ENCODE data around the gene ZNF580. TPM values are rescaled to one million over a fixed set of nuclear protein-coding genes. Genes with fewer than 3 reads are reported as not detected.

The ZNF580 gene
- total and polyA plus RNA-seq, 3 donors from 2014 or later: 21.7 to 38.0 (median 37.6) TPM

DNA sequence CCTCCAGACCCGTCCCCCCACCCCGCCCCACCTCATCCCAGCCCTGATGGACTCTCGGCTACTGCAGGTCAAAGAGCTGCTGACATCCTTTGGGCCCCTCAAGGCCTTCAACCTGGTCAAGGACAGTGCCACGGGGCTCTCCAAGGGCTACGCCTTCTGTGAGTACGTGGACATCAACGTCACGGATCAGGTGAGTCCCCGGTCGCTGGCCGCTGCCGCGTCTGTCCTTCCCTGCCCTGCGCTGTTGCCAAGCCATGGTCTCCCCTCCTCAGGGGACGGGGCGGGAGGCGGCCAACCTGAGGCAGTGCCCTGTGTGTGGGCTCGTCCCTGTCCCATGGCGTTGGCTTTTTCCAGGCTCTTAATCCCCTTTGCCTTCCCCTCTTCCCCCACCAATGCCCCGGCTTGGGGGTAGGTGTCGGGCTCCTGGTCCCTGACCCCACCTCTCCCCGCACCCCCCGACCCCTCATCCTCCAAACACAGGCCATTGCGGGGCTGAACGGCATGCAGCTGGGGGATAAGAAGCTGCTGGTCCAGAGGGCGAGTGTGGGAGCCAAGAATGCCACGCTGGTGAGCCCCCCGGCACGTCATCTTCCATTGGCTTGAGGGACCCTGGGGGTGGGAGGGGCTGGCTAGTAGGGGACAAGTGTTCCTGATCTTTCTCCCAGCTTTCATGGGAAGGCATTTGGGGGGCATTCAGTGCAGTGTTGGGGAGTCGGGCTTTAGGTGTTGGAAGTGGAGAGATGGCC, 28.0 kb downstream of the ZNF580 start:
- H3K36me3 ChIP-seq (ENCODE audit: low read depth, missing control alignments): no peaks in the 10 kb centered on the region
- DNase-seq: no peak
- TF ChIP-seq, protein P1, sequence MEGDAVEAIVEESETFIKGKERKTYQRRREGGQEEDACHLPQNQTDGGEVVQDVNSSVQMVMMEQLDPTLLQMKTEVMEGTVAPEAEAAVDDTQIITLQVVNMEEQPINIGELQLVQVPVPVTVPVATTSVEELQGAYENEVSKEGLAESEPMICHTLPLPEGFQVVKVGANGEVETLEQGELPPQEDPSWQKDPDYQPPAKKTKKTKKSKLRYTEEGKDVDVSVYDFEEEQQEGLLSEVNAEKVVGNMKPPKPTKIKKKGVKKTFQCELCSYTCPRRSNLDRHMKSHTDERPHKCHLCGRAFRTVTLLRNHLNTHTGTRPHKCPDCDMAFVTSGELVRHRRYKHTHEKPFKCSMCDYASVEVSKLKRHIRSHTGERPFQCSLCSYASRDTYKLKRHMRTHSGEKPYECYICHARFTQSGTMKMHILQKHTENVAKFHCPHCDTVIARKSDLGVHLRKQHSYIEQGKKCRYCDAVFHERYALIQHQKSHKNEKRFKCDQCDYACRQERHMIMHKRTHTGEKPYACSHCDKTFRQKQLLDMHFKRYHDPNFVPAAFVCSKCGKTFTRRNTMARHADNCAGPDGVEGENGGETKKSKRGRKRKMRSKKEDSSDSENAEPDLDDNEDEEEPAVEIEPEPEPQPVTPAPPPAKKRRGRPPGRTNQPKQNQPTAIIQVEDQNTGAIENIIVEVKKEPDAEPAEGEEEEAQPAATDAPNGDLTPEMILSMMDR (IDR thresholded peaks at IDR 0.05): no peak
- no peak for TF ChIP-seq POLR2A (IDR thresholded peaks at IDR 0.05)

DNA sequence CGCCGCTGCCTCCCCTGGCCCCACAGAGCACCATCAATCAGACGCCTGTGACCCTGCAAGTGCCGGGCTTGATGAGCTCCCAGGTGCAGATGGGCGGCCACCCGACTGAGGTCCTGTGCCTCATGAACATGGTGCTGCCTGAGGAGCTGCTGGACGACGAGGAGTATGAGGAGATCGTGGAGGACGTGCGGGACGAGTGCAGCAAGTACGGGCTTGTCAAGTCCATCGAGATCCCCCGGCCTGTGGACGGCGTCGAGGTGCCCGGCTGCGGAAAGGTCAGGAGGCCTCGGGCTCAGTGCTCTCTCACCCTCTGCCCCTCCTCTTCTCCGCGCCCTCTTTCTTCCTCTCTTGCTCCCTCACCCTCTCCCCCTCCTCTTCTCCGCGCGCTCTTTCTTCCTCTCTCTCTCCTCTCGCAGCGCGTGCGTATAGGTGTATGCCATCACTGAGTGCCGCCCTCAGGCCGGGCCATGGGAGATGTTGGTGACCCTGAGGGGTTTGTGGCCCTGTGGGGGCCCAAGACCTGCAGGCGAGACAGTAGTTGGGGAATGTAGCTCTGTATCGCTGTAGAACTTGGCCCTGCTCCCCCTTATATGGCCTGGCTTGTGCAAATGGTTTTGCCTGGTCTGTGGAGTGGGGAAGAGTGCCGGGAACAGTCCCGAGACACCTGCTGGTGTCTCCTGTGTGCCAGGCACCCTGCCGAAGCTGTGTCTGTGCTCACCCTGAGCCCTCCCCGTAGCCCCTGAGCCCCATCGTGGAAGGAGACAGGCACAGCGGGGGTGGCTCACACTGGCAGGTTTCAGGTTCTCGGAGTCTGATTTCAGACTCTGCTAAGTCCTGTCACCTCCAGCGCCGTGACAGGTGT, 28.8 kb downstream of the ZNF580 start:
- WGBS, 2 donors: 84 to 85% methylated on average over 21 to 43 of the region's 43 CpGs
- no peak for TF ChIP-seq POLR2A (IDR thresholded peaks at IDR 0.05)
- TF ChIP-seq, protein P1 (IDR thresholded peaks at IDR 0.05): no peak
- Histone ChIP-seq H3K36me3 (ENCODE audit: low read depth, missing control alignments) (no peaks in the 10 kb centered on the region), H3K9me3 (no peaks in the 10 kb centered on the region), H3K27ac (no peak overlapping the region), H3K27me3 (no peaks in the 10 kb centered on the region), H3K4me3 (no peak overlapping the region), H3K4me1 (peaks cover 34% of the 10 kb centered on the region)
- no peak for DNase-seq
- intact Hi-C loops (cut with DNase I; ENCODE audit: low total_unique reads): no loop called here

More for the DNA sequence above, 28.0 kb downstream of the ZNF580 start:
- WGBS, 2 donors: 75 to 94% methylated on average over 18 to 30 of the region's 30 CpGs
- Histone ChIP-seq H3K27me3 (no peaks in the 10 kb centered on the region), H3K9me3 (no peaks in the 10 kb centered on the region), H3K27ac (no peak overlapping the region), H3K4me3 (no peak overlapping the region), H3K4me1 (peaks cover 29% of the 10 kb centered on the region)
- intact Hi-C loops (cut with DNase I; ENCODE audit: low total_unique reads): no loop called here

DNA sequence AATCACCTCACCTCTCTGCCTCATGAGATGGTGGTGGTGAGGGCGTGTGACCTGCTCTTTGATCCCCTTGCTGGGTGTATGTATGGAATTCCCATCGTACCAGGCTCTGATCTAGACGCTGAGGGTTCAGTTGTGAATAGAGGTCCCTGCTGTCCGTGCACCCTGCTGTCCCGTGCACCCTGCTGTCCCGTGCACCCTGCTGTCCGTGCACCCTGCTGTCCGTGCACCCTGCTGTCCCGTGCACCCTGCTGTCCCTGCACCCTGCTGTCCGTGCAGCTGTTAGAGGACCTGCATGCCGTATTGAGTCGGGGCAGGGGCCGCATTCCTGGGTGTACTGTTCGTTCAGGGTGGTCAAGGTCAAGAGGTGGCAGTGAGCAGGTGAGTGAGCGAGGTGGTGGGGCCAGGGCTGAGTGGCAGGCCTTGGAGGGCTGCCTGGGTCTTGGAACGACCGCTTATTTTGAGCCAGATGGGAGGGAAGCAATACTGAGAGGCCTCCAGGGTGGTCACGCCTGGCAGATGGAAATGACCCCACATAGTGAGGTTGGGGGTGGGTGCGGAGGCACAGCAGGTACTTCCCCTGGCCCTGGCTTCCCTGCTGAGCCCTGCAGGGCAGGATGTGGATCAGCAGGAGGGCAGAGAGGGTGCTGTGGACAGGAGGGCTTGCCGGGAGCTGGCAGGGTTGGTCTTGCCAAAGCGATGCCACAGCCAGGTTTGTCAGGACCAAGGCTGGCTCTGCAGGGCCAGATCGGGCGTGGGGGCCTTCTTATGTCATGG, 29.7 kb downstream of the ZNF580 start:
- Histone ChIP-seq H3K27ac (no peak overlapping the region), H3K4me1 (peaks cover 34% of the 10 kb centered on the region), H3K4me3 (no peak overlapping the region), H3K36me3 (ENCODE audit: low read depth, missing control alignments) (no peaks in the 10 kb centered on the region), H3K9me3 (no peaks in the 10 kb centered on the region), H3K27me3 (no peaks in the 10 kb centered on the region)
- TF ChIP-seq, protein P1 (IDR thresholded peaks at IDR 0.05): no peak
- no peak for TF ChIP-seq POLR2A (IDR thresholded peaks at IDR 0.05)
- intact Hi-C loops (cut with DNase I; ENCODE audit: low total_unique reads): no loop called here
- no peak for DNase-seq
- 65 to 76% methylated on average over 23 of the region's 23 CpGs for WGBS, 2 donors

DNA sequence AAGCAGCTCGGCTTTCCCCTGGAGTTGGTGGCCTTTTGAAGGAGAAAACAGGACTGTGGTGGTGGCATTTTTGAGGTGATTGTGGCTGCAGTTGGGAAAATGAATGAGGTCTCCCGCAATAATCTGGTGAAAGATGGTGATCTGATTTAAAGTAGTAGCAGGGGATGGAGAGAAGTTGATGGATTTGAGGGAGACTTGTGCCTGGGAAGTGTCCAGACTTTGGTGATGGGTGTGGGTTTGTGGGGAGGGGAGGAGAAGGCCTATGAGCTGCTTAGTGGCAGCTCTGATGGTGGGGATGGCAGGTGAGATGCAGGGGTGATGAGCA, 30.2 kb downstream of the ZNF580 start:
- H3K27me3 ChIP-seq: no peaks in the 10 kb centered on the region
- no peak overlapping the region for H3K27ac ChIP-seq
- no peak overlapping the region for H3K4me3 ChIP-seq
- H3K9me3 ChIP-seq: no peaks in the 10 kb centered on the region
- no peak for DNase-seq
- intact Hi-C loops (cut with DNase I; ENCODE audit: low total_unique reads): no loop called here
- TF ChIP-seq, protein P1 (IDR thresholded peaks at IDR 0.05): no peak
- no peak for TF ChIP-seq POLR2A (IDR thresholded peaks at IDR 0.05)
- H3K4me1 ChIP-seq: peaks cover 37% of the 10 kb centered on the region
- 65 to 71% methylated on average over 2 of the region's 2 CpGs for WGBS, 2 donors
- H3K36me3 ChIP-seq (ENCODE audit: low read depth, missing control alignments): no peaks in the 10 kb centered on the region
